PC-9 (cell line): Measurements from ENCODE around the gene LRSAM1. TPM values are rescaled to one million over a fixed set of nuclear protein-coding genes. Genes with fewer than 3 reads are reported as not detected.
A peak's percentile ranks its signal among the peaks of the same experiment; 100 is the strongest.

ENCODE experiments used
- BruUV-seq: library from RNA; stranded (reverse); fragments of 400-500 nt; replicated peaks from 2 replicates; lab custom pipeline; 2021; lab: Mats Ljungman, UMichigan
- CTCF ChIA-PET: fragments of 300-600 bp; sonication (Branson Sonifier 250); formaldehyde crosslinking; loops from one replicate; lab custom pipeline; 2022; ENCODE audit warnings: antibody characterized with exemption; lab: Charles Lee
- POLR2A ChIA-PET: fragments of 300-600 bp; sonication (Branson Sonifier 250); formaldehyde crosslinking; loops from one replicate; lab custom pipeline; 2022; ENCODE audit warnings: antibody characterized with exemption; ENCODE audit not compliant: unreplicated experiment; lab: Charles Lee
- DNase-seq, 2 experiments: peaks; one replicate each; pipeline versions ENCODE4 v3.0.0 to v3.0.0-alpha.2; 2015 to 2022; ENCODE audit warnings: mixed read lengths in 1 of 2
- H2AFZ ChIP-seq: fragments of 200-600 bp; sonication (generic); 2 replicates; pipeline ENCODE4 v1.8.1; 2017; ENCODE audit warnings: antibody characterized with exemption
- H3F3A ChIP-seq: fragments of 200-600 bp; sonication (generic); 2 replicates; pipeline ENCODE4 v1.8.1; 2017; ENCODE audit warnings: antibody characterized with exemption, mild to moderate bottlenecking, low read depth; ENCODE audit not compliant: insufficient read depth
- H3K27ac ChIP-seq: fragments of 200-600 bp; sonication (generic); 2 replicates; pipeline ENCODE4 v1.6.1; 2016; ENCODE audit warnings: mixed run types
- H3K27me3 ChIP-seq: fragments of 200-600 bp; sonication (generic); 2 replicates; pipeline ENCODE4 v1.6.1; 2016; ENCODE audit warnings: low read depth, mixed run types; ENCODE audit not compliant: insufficient read depth
- H3K36me3 ChIP-seq: fragments of 200-600 bp; sonication (generic); 2 replicates; pipeline ENCODE4 v1.6.1; 2016; ENCODE audit warnings: low read depth, mixed run types
- H3K4me1 ChIP-seq: fragments of 200-600 bp; sonication (generic); replicated peaks from 2 replicates; pipeline ENCODE4 v1.6.1; 2016; ENCODE audit warnings: mixed run types; ENCODE audit not compliant: insufficient read depth
- H3K4me2 ChIP-seq: fragments of 200-600 bp; sonication (generic); 2 replicates; pipeline ENCODE4 v1.6.1; 2017; ENCODE audit warnings: mixed run types
- H3K4me3 ChIP-seq: fragments of 200-600 bp; sonication (generic); 2 replicates; pipeline ENCODE4 v1.6.1; 2016; ENCODE audit warnings: mixed run types
- H3K79me2 ChIP-seq: fragments of 200-600 bp; sonication (generic); 2 replicates; pipeline ENCODE4 v1.6.1; 2017; ENCODE audit warnings: low read depth, mixed run types
- H3K9me2 ChIP-seq: fragments of 200-600 bp; sonication (generic); 2 replicates; pipeline ENCODE4 v1.8.1; 2017; ENCODE audit warnings: mild to moderate bottlenecking; ENCODE audit not compliant: insufficient read depth
- H3K9me3 ChIP-seq: fragments of 200-600 bp; sonication (generic); 2 replicates; pipeline ENCODE4 v1.8.1; 2016; ENCODE audit warnings: low read depth; ENCODE audit not compliant: insufficient read depth
- H4K20me1 ChIP-seq: fragments of 200-600 bp; sonication (generic); 2 replicates; pipeline ENCODE4 v1.8.1; 2017; ENCODE audit not compliant: insufficient read depth
- CTCF ChIP-seq: fragments of 200-600 bp; sonication (generic); conservative IDR thresholded peaks from 2 replicates; pipeline ENCODE4 v1.6.1; 2017; ENCODE audit warnings: mixed run types, antibody characterized with exemption, mild to moderate bottlenecking, moderate library complexity
- EZH2 ChIP-seq: fragments of 200-600 bp; sonication (generic); IDR thresholded peaks from 2 replicates; pipeline ENCODE4 v1.8.0; 2017; ENCODE audit warnings: antibody characterized with exemption, low read depth
- intact Hi-C: fragments of 100-400 bp; cut with micrococcal nuclease; formaldehyde crosslinking; loops from one replicate; pipeline ENCODE4 v1.10.0; 2022; ENCODE audit not compliant: unreplicated experiment
- total RNA-seq: library from RNA; stranded (reverse); gene quantifications from 2 replicates; pipeline ENCODE4 v1.2.3, GENCODE V29; 2021

Gene LRSAM1
- total RNA-seq, 1 experiment from 2014 or later, result 44.0 TPM

GRCh38 chr9:127423934-127424675, 27.2 kb upstream of the LRSAM1 start, which contains the start of gene ZNF79:
TSS of gene ZNF79 (plus strand) at chr9:127424382. CDS start at chr9:127424788, 406 bp downstream.
- TF ChIP-seq CTCF (no peak), EZH2 (no peak)
- Histone ChIP-seq H3K4me3 (peak within 1 kb of the TSS; percentile 85), H3K79me2 (peaks cover 52% of the 10 kb centered on the region), H3F3A (0 out of 2 replicates have a peak, but pooled peaks cover 3% of the 10 kb centered on the region), H3K9me2 (no peaks in the 10 kb centered on the region), H3K9me3 (no peaks in the 10 kb centered on the region), H3K36me3 (0 out of 2 replicates have a peak, but pooled peaks cover 4% of the 10 kb centered on the region), H2AFZ (peak within 1 kb of the TSS; percentile 93), H3K27me3 (no peaks in the 10 kb centered on the region), H3K4me1 (peaks cover 17% of the 10 kb centered on the region), H3K4me2 (peak within 1 kb of the TSS; percentile 97), H4K20me1 (no peaks in the 10 kb centered on the region), H3K27ac (peak within 1 kb of the TSS; percentile 42)
- ChIA-PET POLR2A (interaction anchor here (0.5 to 1.1 kb wide), 13 partner anchors 20 to 317 kb away, joined by 3 to 18 read pairs (median 4); partner anchors contain the start of genes LRSAM1, RPL12 and TTC16), CTCF (interaction anchor here (0.5 kb wide), 1 partner anchor 225 kb away, joined by 4 read pairs; no protein-coding TSS in a partner anchor)
- intact Hi-C loops, result loop anchor here (2.0 kb wide), 1 partner anchor 27 kb away; the partner anchor contains the start of genes LRSAM1 and RPL12
- peak; percentile 78 to 95 for DNase-seq
- BruUV-seq, result no TSS peak

GRCh38 chr9:127424676-127424999, 26.7 kb upstream of the LRSAM1 start:
- no TSS peak for BruUV-seq
- H3K4me3 ChIP-seq, result peak overlapping the region; percentile 85
- POLR2A ChIA-PET, result interaction anchor here (0.5 to 0.9 kb wide), 7 partner anchors 19 to 316 kb away, joined by 3 to 18 read pairs (median 3); no protein-coding TSS in a partner anchor
- H3F3A ChIP-seq, result 0 out of 2 replicates have a peak, but pooled peaks cover 3% of the 10 kb centered on the region
- peak overlapping the region; percentile 97 for H3K4me2 ChIP-seq
- no peak for DNase-seq
- H3K27me3 ChIP-seq, result no peaks in the 10 kb centered on the region
- H2AFZ ChIP-seq, result peak overlapping the region; percentile 93
- CTCF ChIA-PET, result no interaction called here
- TF ChIP-seq CTCF (no peak), EZH2 (no peak)
- no peaks in the 10 kb centered on the region for H3K9me3 ChIP-seq
- peak overlapping the region; percentile 42 for H3K27ac ChIP-seq
- peaks cover 5% of the 10 kb centered on the region; the same call in 1 of the 2 replicates for H3K36me3 ChIP-seq
- peaks cover 52% of the 10 kb centered on the region for H3K79me2 ChIP-seq
- H3K9me2 ChIP-seq, result no peaks in the 10 kb centered on the region
- intact Hi-C loops, result loop anchor here (2.0 kb wide), 1 partner anchor 26 kb away; the partner anchor contains the start of genes LRSAM1 and RPL12
- H3K4me1 ChIP-seq, result peaks cover 17% of the 10 kb centered on the region
- H4K20me1 ChIP-seq, result no peaks in the 10 kb centered on the region

- Histone ChIP-seq H3K36me3 (peaks cover 12% of the 10 kb centered on the region; the same call in 1 of the 2 replicates), H3K4me1 (peaks cover 17% of the 10 kb centered on the region), H3K4me2 (no peak overlapping the region), H3K79me2 (peaks cover 52% of the 10 kb centered on the region), H2AFZ (no peak overlapping the region), H3K4me3 (no peak overlapping the region), H3K9me2 (no peaks in the 10 kb centered on the region), H4K20me1 (no peaks in the 10 kb centered on the region), H3F3A (no peaks in the 10 kb centered on the region), H3K27ac (no peak overlapping the region), H3K9me3 (no peaks in the 10 kb centered on the region), H3K27me3 (no peaks in the 10 kb centered on the region)
- DNase-seq, result no peak
- no peak for TF ChIP-seq CTCF
- no peak for TF ChIP-seq EZH2
- BruUV-seq, result no TSS peak
- CTCF ChIA-PET, result no interaction called here
- POLR2A ChIA-PET, result no interaction called here
- intact Hi-C loops, result no loop called here
These were observed 24.6 kb upstream of the LRSAM1 start for GRCh38 chr9:127426756-127427155.
